ENCODE data around the gene NIPBL.

DNA sequence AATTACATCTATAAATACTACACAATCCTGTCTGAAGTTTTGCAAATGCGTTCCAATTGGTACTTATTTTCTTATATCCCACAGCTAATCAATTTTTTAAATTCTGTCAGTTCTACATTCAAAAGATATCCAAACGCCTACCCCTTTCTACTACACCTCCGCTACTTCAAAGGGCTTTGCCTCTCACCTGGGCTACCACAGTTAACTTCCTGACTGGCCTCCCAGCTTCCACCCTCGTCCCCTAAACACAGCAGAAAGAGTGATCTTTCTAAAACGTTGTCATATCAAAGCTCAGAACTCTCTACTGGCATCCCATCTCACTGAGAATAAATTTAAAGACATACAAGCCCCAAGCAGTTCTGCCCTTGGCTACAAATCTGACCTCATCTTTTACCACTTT lies 32.3 kb upstream of the NIPBL start:
- TF ChIP-seq, protein P1, sequence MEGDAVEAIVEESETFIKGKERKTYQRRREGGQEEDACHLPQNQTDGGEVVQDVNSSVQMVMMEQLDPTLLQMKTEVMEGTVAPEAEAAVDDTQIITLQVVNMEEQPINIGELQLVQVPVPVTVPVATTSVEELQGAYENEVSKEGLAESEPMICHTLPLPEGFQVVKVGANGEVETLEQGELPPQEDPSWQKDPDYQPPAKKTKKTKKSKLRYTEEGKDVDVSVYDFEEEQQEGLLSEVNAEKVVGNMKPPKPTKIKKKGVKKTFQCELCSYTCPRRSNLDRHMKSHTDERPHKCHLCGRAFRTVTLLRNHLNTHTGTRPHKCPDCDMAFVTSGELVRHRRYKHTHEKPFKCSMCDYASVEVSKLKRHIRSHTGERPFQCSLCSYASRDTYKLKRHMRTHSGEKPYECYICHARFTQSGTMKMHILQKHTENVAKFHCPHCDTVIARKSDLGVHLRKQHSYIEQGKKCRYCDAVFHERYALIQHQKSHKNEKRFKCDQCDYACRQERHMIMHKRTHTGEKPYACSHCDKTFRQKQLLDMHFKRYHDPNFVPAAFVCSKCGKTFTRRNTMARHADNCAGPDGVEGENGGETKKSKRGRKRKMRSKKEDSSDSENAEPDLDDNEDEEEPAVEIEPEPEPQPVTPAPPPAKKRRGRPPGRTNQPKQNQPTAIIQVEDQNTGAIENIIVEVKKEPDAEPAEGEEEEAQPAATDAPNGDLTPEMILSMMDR (IDR thresholded peaks at IDR 0.05; ENCODE audit: insufficient read depth, low read length, poor library complexity, severe bottlenecking) = no peak
- TF ChIP-seq EZH2phosphoT487 (conservative IDR thresholded peaks at IDR 0.05; ENCODE audit: low read length) = no peak

Data from SU-DHL-6 (cell line).